WI38 (cell line): ENCODE data around the gene ZSCAN1.
"Not testable (repeated sequence)": the region's sequence is repeated elsewhere in the genome, so short reads cannot be mapped to it uniquely, and the experiment has no call there.

Experiments
- H3K4me3 ChIP-seq: 2 replicates; pipeline ENCODE4 v1.5.1; 2011; ENCODE audit warnings: low read depth, mild to moderate bottlenecking, control low read depth, low read length
- CTCF ChIP-seq: IDR thresholded peaks from 2 replicates; pipeline ENCODE4 v1.5.1; 2012; ENCODE audit warnings: low read depth, mild to moderate bottlenecking, control low read depth, low read length

The ZSCAN1 gene

GRCh38 chr19:58007285-58007684 is 26.5 kb upstream of the ZSCAN1 start:
- no peak for TF ChIP-seq CTCF
- no peak overlapping the region for H3K4me3 ChIP-seq

- H3K4me3 ChIP-seq, result not testable (repeated sequence)
Observed at GRCh38 chr19:58008877-58009276, 24.9 kb upstream of the ZSCAN1 start.

GRCh38 chr19:58009301-58009665 is 24.5 kb upstream of the ZSCAN1 start:
- H3K4me3 ChIP-seq, result peak overlapping the region; percentile 41
- TF ChIP-seq CTCF, result no peak

GRCh38 chr19:58009666-58010301 is 24.0 kb upstream of the ZSCAN1 start:
- TF ChIP-seq CTCF, result no peak
- H3K4me3 ChIP-seq, result peak overlapping the region; percentile 41

GRCh38 chr19:58010507-58010906 is 23.3 kb upstream of the ZSCAN1 start:
- TF ChIP-seq CTCF, result no peak
- H3K4me3 ChIP-seq, result no peak overlapping the region

- no peak for TF ChIP-seq CTCF
- H3K4me3 ChIP-seq, result no peak overlapping the region
Observed at GRCh38 chr19:58014141-58014540, 19.7 kb upstream of the ZSCAN1 start.

GRCh38 chr19:58020129-58020528 is 13.7 kb upstream of the ZSCAN1 start:
- no peak overlapping the region for H3K4me3 ChIP-seq
- no peak for TF ChIP-seq CTCF
